HepG2 (cell line): ENCODE results near the gene TP53BP2. TPM values are rescaled to one million over a fixed set of nuclear protein-coding genes. Genes with fewer than 3 reads are reported as not detected.
"Not testable (repeated sequence)": the region's sequence is repeated elsewhere in the genome, so short reads cannot be mapped to it uniquely, and the experiment has no call there.

ENCODE experiments used
- ATAC-seq: fragments of 200-7000 bp; cut with Tn5 transposase; 3 replicates; pipeline ENCODE4 v1.9.1; 2020; ENCODE audit warnings: mild to moderate bottlenecking, moderate library complexity
- BruUV-seq: library from RNA; stranded (reverse); fragments of 400-500 nt; replicated peaks from 2 replicates; lab custom pipeline; 2021; lab: Mats Ljungman, UMichigan
- CTCF ChIA-PET: fragments of 300-600 bp; formaldehyde crosslinking; extraction: SDS; loops from one replicate; lab custom pipeline; 2021; ENCODE audit warnings: low total read pairs, inconsistent platforms, low intra/inter-chr PET ratio; lab: Yijun Ruan, JAX
- POLR2A ChIA-PET: fragments of 350-600 bp; sonication (Branson Sonifier 250); formaldehyde crosslinking; loops from one replicate; lab custom pipeline; 2020; ENCODE audit warnings: antibody characterized with exemption, inconsistent platforms; lab: Yijun Ruan, JAX
- DNase-seq: peaks from one replicate; pipeline ENCODE4 v3.0.0-alpha.2; 2015; ENCODE audit warnings: low spot score
- FAIRE-seq: peaks from 3 replicates; lab custom pipeline; 2011; peaks lifted over from hg19 to GRCh38; lab: Jason Lieb, UNC
- H2AFZ ChIP-seq: one replicate; pipeline ENCODE4 v1.6.1; 2011; ENCODE audit warnings: low read length, inconsistent platforms
- H3K27ac ChIP-seq: fragments of 300-600 bp; 3 replicates; pipeline ENCODE4 v1.8.0; 2011; ENCODE audit warnings: mixed run types, mild to moderate bottlenecking, mixed read lengths, low read length, inconsistent platforms; ENCODE audit not compliant: insufficient read depth; ENCODE audit errors: extremely low read length
- H3K27me3 ChIP-seq, 2 experiments: fragments of 200-600 bp in 1 of 2; 2 replicates in 1 of 2; 3 replicates in 1 of 2; pipeline versions ENCODE4 v1.6.0 to v1.8.0; 2011; ENCODE audit warnings: low read length in 2 of 2, mild to moderate bottlenecking in 2 of 2, moderate library complexity in 2 of 2, inconsistent platforms in 1 of 2; ENCODE audit not compliant: insufficient read depth in 2 of 2, control insufficient read depth in 1 of 2
- H3K36me3 ChIP-seq, 2 experiments: fragments of 200-600 bp in 1 of 2; replicated peaks in 1 of 2; 2 replicates in 1 of 2; 3 replicates in 1 of 2; pipeline versions ENCODE4 v1.5.1 to v1.8.0; 2011; ENCODE audit warnings: low read length in 2 of 2, inconsistent platforms in 1 of 2; ENCODE audit not compliant: insufficient read depth in 2 of 2, control insufficient read depth in 1 of 2
- H3K4me1 ChIP-seq: 2 replicates; pipeline ENCODE4 v1.5.1; 2012; ENCODE audit warnings: low read length, inconsistent platforms; ENCODE audit not compliant: insufficient read depth
- H3K4me2 ChIP-seq: 2 replicates; pipeline ENCODE4 v1.6.0; 2011; ENCODE audit warnings: low read depth, low read length, inconsistent platforms
- H3K4me3 ChIP-seq, 3 experiments: fragments of 200-600 bp in 1 of 3; sonication (generic), shearing (Covaris generic) in 1 of 3; replicated peaks in 1 of 3; 2 replicates each; pipeline ENCODE4 v1.5.1; 2011 to 2016; ENCODE audit warnings: low read length in 3 of 3, inconsistent platforms in 2 of 3, low read depth in 2 of 3, mild to moderate bottlenecking in 2 of 3, control low read depth in 1 of 3, mixed read lengths in 1 of 3; ENCODE audit not compliant: insufficient read depth in 1 of 3
- H3K79me2 ChIP-seq: one replicate; pipeline ENCODE4 v1.6.1; 2011; ENCODE audit warnings: low read length, inconsistent platforms; ENCODE audit not compliant: insufficient read depth
- H3K9ac ChIP-seq: 2 replicates; pipeline ENCODE4 v1.6.0; 2011; ENCODE audit warnings: mild to moderate bottlenecking, low read depth, low read length, inconsistent platforms; ENCODE audit not compliant: insufficient read depth
- H3K9me3 ChIP-seq: 2 replicates; pipeline ENCODE4 v1.5.1; 2012; ENCODE audit warnings: mild to moderate bottlenecking, low read length
- H4K20me1 ChIP-seq: 2 replicates; pipeline ENCODE4 v1.6.0; 2011; ENCODE audit warnings: inconsistent platforms, mild to moderate bottlenecking, low read length, moderate library complexity; ENCODE audit not compliant: insufficient read depth
- LCORL ChIP-seq, 2 experiments: fragments of 450-650 bp in 1 of 2; sonication (generic) in 1 of 2; formaldehyde crosslinking in 1 of 2; IDR thresholded peaks; 2 replicates each; pipeline versions ENCODE4 v1.5.0 to v1.6.1; 2017 to 2020; ENCODE audit warnings: antibody characterized with exemption in 1 of 2, missing genetic modification reagents in 1 of 2
- NR2F6 ChIP-seq, 2 experiments: IDR thresholded peaks; 2 replicates each; pipeline ENCODE4 v1.6.1; 2016; ENCODE audit warnings: antibody characterized with exemption in 1 of 2, mild to moderate bottlenecking in 1 of 2
- RFX3 ChIP-seq: IDR thresholded peaks from 2 replicates; pipeline ENCODE4 v1.6.1; 2016; ENCODE audit warnings: missing biosample characterization, missing genetic modification reagents
- YEATS4 ChIP-seq: sonication (generic); formaldehyde crosslinking; IDR thresholded peaks from 2 replicates; pipeline ENCODE4 v1.4.0; 2020; ENCODE audit warnings: missing genetic modification reagents, borderline replicate concordance
- ZNF121 ChIP-seq: sonication (generic); formaldehyde crosslinking; IDR thresholded peaks from 2 replicates; pipeline ENCODE4 v1.5.0; 2020; ENCODE audit warnings: mild to moderate bottlenecking, missing genetic modification reagents
- WGBS: methylation state at CpG from one replicate; pipeline ENCODE4 v1.1.6; 2017; ENCODE audit warnings: low lambda C conversion rate; 5-methylcytosine and 5-hydroxymethylcytosine counted together
- in situ Hi-C: cut with HindIII; loops from 2 replicates; pipeline ENCODE4 v1.10.0; 2017; ENCODE audit warnings: low pct_unique_long_range_greater_than_20kb; ENCODE audit not compliant: extremely low pct_ligation_motif_present
- intact Hi-C: fragments of 100-400 bp; cut with micrococcal nuclease; formaldehyde crosslinking; loops from one replicate; pipeline ENCODE4 v1.10.0; 2022; ENCODE audit not compliant: unreplicated experiment
- polyA plus RNA-seq, 8 experiments: library from polyadenylated mRNA; depleted of rRNA in 3 of 8; stranded (reverse) in 7 of 8; unstranded in 1 of 8; fragments of >200 nt; fragmentation: Illumina TruSeq in 4 of 8; extraction: Trizol in 4 of 8; gene quantifications; 2 replicates each; pipeline versions ENCODE4 v1.2.1 to v1.2.3, GENCODE V29; 2011 to 2016; ENCODE audit warnings: low read depth in 4 of 8, missing spikeins in 1 of 8, mixed read lengths in 1 of 8; ENCODE audit not compliant: insufficient read depth in 1 of 8
- total RNA-seq, 5 experiments: library from RNA; depleted of rRNA; stranded (reverse); fragments of >200 nt; fragmentation: Illumina TruSeq; extraction: Trizol; gene quantifications; 2 replicates each; pipeline ENCODE4 v1.2.3, GENCODE V29; 2016; ENCODE audit warnings: low read depth in 1 of 5
- TF ChIP-seq, protein P1 (sequence below): sonication (generic); formaldehyde crosslinking; IDR thresholded peaks from 2 replicates; pipeline ENCODE4 v1.5.0; 2020; ENCODE audit warnings: mild to moderate bottlenecking, missing genetic modification reagents, borderline replicate concordance

TP53BP2 gene
- total and polyA plus RNA-seq, 2 of the 13 experiments (the other 11 are each of a cell fraction or from before 2014, with no cell fraction given), result 10.0 to 14.0 TPM

- TF ChIP-seq, protein P1, sequence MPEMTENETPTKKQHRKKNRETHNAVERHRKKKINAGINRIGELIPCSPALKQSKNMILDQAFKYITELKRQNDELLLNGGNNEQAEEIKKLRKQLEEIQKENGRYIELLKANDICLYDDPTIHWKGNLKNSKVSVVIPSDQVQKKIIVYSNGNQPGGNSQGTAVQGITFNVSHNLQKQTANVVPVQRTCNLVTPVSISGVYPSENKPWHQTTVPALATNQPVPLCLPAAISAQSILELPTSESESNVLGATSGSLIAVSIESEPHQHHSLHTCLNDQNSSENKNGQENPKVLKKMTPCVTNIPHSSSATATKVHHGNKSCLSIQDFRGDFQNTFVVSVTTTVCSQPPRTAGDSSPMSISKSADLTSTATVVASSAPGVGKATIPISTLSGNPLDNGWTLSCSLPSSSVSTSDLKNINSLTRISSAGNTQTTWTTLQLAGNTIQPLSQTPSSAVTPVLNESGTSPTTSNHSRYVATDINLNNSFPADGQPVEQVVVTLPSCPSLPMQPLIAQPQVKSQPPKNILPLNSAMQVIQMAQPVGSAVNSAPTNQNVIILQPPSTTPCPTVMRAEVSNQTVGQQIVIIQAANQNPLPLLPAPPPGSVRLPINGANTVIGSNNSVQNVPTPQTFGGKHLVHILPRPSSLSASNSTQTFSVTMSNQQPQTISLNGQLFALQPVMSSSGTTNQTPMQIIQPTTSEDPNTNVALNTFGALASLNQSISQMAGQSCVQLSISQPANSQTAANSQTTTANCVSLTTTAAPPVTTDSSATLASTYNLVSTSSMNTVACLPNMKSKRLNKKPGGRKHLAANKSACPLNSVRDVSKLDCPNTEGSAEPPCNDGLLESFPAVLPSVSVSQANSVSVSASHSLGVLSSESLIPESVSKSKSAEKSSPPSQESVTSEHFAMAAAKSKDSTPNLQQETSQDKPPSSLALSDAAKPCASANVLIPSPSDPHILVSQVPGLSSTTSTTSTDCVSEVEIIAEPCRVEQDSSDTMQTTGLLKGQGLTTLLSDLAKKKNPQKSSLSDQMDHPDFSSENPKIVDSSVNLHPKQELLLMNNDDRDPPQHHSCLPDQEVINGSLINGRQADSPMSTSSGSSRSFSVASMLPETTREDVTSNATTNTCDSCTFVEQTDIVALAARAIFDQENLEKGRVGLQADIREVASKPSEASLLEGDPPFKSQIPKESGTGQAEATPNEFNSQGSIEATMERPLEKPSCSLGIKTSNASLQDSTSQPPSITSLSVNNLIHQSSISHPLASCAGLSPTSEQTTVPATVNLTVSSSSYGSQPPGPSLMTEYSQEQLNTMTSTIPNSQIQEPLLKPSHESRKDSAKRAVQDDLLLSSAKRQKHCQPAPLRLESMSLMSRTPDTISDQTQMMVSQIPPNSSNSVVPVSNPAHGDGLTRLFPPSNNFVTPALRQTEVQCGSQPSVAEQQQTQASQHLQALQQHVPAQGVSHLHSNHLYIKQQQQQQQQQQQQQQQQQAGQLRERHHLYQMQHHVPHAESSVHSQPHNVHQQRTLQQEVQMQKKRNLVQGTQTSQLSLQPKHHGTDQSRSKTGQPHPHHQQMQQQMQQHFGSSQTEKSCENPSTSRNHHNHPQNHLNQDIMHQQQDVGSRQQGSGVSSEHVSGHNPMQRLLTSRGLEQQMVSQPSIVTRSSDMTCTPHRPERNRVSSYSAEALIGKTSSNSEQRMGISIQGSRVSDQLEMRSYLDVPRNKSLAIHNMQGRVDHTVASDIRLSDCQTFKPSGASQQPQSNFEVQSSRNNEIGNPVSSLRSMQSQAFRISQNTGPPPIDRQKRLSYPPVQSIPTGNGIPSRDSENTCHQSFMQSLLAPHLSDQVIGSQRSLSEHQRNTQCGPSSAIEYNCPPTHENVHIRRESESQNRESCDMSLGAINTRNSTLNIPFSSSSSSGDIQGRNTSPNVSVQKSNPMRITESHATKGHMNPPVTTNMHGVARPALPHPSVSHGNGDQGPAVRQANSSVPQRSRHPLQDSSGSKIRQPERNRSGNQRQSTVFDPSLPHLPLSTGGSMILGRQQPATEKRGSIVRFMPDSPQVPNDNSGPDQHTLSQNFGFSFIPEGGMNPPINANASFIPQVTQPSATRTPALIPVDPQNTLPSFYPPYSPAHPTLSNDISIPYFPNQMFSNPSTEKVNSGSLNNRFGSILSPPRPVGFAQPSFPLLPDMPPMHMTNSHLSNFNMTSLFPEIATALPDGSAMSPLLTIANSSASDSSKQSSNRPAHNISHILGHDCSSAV (CRISPR knock-in tag), result no peak
- TF ChIP-seq LCORL (IDR thresholded peaks at IDR 0.05) (no peak), LCORL (CRISPR knock-in tag; IDR thresholded peaks at IDR 0.05) (no peak), YEATS4 (CRISPR knock-in tag) (no peak), RFX3 (CRISPR knock-in tag) (no peak)
These were observed 108.4 kb downstream of the TP53BP2 start (continued) for GRCh38 chr1:223737342-223737741.

- H3K27ac ChIP-seq; POLR2A ChIA-PET; intact Hi-C loops; FAIRE-seq; H3K4me3 ChIP-seq; in situ Hi-C loops; BruUV-seq; H3K4me2 ChIP-seq; H3K9ac ChIP-seq; H3K36me3 ChIP-seq; CTCF ChIA-PET; H3K9me3 ChIP-seq; H3K27me3 ChIP-seq; H3K79me2 ChIP-seq; H3K4me1 ChIP-seq; H4K20me1 ChIP-seq; DNase-seq; H2AFZ ChIP-seq; TF ChIP-seq NR2F6 (IDR thresholded peaks at IDR 0.05): not testable (repeated sequence)
- ATAC-seq, result peak; percentile 21; the same call in 1 of the 3 replicates
- 77% methylated on average over 5 of the region's 5 CpGs for WGBS
- TF ChIP-seq ZNF121 (peak; percentile 63), NR2F6 (CRISPR knock-in tag; IDR thresholded peaks at IDR 0.05) (peak; percentile 20; the same call in 1 of the 2 replicates)
These were observed 109.1 kb downstream of the TP53BP2 start for GRCh38 chr1:223736638-223737037.
